GM19468 (cell line): ENCODE data around the gene GDF7.

ENCODE experiments used
- ATAC-seq: cut with Tn5 transposase; IDR thresholded peaks from one replicate; pipeline ENCODE4 v1.9.1; 2021; ENCODE audit warnings: mild to moderate bottlenecking, moderate library complexity, moderate number of reproducible peaks; ENCODE audit not compliant: unreplicated experiment; ENCODE audit errors: extremely low read depth

Gene GDF7

GRCh38 chr2:20725782-20726181 is 58.8 kb downstream of the GDF7 start:
- ATAC-seq: no peak

- no peak for ATAC-seq
These were observed 60.0 kb downstream of the GDF7 start for GRCh38 chr2:20726913-20727312.

- ATAC-seq: no peak
These were observed 61.3 kb downstream of the GDF7 start for GRCh38 chr2:20728114-20728758.
